HepG2 (cell line): ENCODE results near the gene ENTPD5. TPM values are rescaled to one million over a fixed set of nuclear protein-coding genes. Genes with fewer than 3 reads are reported as not detected.

Source experiments
- KDM5A ChIP-seq: fragments of 200-600 bp; sonication (generic); IDR thresholded peaks from 2 replicates; pipeline ENCODE4 v1.7.0; 2018; ENCODE audit warnings: antibody characterized with exemption, mild to moderate bottlenecking, low read length, borderline replicate concordance
- MTF1 ChIP-seq: sonication (generic); formaldehyde crosslinking; IDR thresholded peaks from 2 replicates; pipeline ENCODE4 v1.5.0; 2020; ENCODE audit warnings: missing genetic modification reagents
- POLR2AphosphoS5 ChIP-seq: IDR thresholded peaks from 2 replicates; pipeline ENCODE4 v1.6.1; 2012; ENCODE audit warnings: low read depth, low read length
- RFX3 ChIP-seq: IDR thresholded peaks from 2 replicates; pipeline ENCODE4 v1.6.1; 2016; ENCODE audit warnings: missing biosample characterization, missing genetic modification reagents
- RFXANK ChIP-seq: IDR thresholded peaks from 2 replicates; pipeline ENCODE4 v1.6.1; 2016
- SMAD9 ChIP-seq: sonication (generic); formaldehyde crosslinking; IDR thresholded peaks from 2 replicates; pipeline ENCODE4 v1.5.1; 2020; ENCODE audit warnings: mild to moderate bottlenecking, missing genetic modification reagents
- SOX5 ChIP-seq: IDR thresholded peaks from 2 replicates; pipeline ENCODE4 v1.6.1; 2016; ENCODE audit warnings: borderline replicate concordance
- SRF ChIP-seq: IDR thresholded peaks from 2 replicates; pipeline ENCODE4 v1.6.1; 2011; ENCODE audit warnings: mild to moderate bottlenecking, low read depth, low read length, moderate library complexity
- YY1 ChIP-seq: IDR thresholded peaks from 2 replicates; pipeline ENCODE4 v1.6.1; 2011; ENCODE audit warnings: low read length, low read depth, moderate library complexity, mild to moderate bottlenecking; ENCODE audit not compliant: insufficient read depth, insufficient replicate concordance
- ZNF230 ChIP-seq: sonication (generic); formaldehyde crosslinking; IDR thresholded peaks from 2 replicates; pipeline ENCODE4 v1.4.0; 2020; ENCODE audit warnings: mild to moderate bottlenecking, missing genetic modification reagents
- ZNF329 ChIP-seq: sonication (generic); formaldehyde crosslinking; IDR thresholded peaks from 2 replicates; pipeline ENCODE4 v1.9.0; 2021; ENCODE audit warnings: low read depth, mild to moderate bottlenecking, missing genetic modification reagents
- ZNF879 ChIP-seq: sonication (generic); formaldehyde crosslinking; IDR thresholded peaks from 2 replicates; pipeline ENCODE4 v1.8.1; 2023; ENCODE audit warnings: missing genetic modification reagents
- polyA plus RNA-seq, 8 experiments: library from polyadenylated mRNA; depleted of rRNA in 3 of 8; stranded (reverse) in 7 of 8; unstranded in 1 of 8; fragments of >200 nt; fragmentation: Illumina TruSeq in 4 of 8; extraction: Trizol in 4 of 8; gene quantifications; 2 replicates each; pipeline versions ENCODE4 v1.2.1 to v1.2.3, GENCODE V29; 2011 to 2016; ENCODE audit warnings: low read depth in 4 of 8, missing spikeins in 1 of 8, mixed read lengths in 1 of 8; ENCODE audit not compliant: insufficient read depth in 1 of 8
- total RNA-seq, 5 experiments: library from RNA; depleted of rRNA; stranded (reverse); fragments of >200 nt; fragmentation: Illumina TruSeq; extraction: Trizol; gene quantifications; 2 replicates each; pipeline ENCODE4 v1.2.3, GENCODE V29; 2016; ENCODE audit warnings: low read depth in 1 of 5
- TF ChIP-seq, protein P1 (sequence below): sonication (generic); IDR thresholded peaks from 2 replicates; pipeline ENCODE4 v1.6.1; 2016; ENCODE audit warnings: low read depth, borderline replicate concordance
- TF ChIP-seq, protein P2 (sequence below): sonication (generic); formaldehyde crosslinking; conservative IDR thresholded peaks from 2 replicates; pipeline ENCODE4 v1.8.1; 2023; ENCODE audit warnings: missing genetic modification reagents
- TF ChIP-seq, protein P3 (sequence below), 2 experiments: sonication (generic) in 1 of 2; formaldehyde crosslinking in 1 of 2; IDR thresholded peaks; 2 replicates each; pipeline versions ENCODE4 v1.6.1 to v1.9.0; 2014 to 2022; ENCODE audit warnings: antibody characterized with exemption in 1 of 2, borderline replicate concordance in 1 of 2, inconsistent platforms in 1 of 2, low read depth in 1 of 2, missing genetic modification reagents in 1 of 2
- TF ChIP-seq, protein P4 (sequence below): sonication (generic); formaldehyde crosslinking; IDR thresholded peaks from 2 replicates; pipeline ENCODE4 v1.4.0; 2020; ENCODE audit warnings: missing genetic modification reagents
- TF ChIP-seq, protein P5 (sequence below): IDR thresholded peaks from 2 replicates; pipeline ENCODE4 v1.6.1; 2016; ENCODE audit warnings: low read depth, control low read depth

ENTPD5 gene
- total and polyA plus RNA-seq, 2 of the 13 experiments (the other 11 are each of a cell fraction or from before 2014, with no cell fraction given): 33.8 to 43.3 TPM

DNA sequence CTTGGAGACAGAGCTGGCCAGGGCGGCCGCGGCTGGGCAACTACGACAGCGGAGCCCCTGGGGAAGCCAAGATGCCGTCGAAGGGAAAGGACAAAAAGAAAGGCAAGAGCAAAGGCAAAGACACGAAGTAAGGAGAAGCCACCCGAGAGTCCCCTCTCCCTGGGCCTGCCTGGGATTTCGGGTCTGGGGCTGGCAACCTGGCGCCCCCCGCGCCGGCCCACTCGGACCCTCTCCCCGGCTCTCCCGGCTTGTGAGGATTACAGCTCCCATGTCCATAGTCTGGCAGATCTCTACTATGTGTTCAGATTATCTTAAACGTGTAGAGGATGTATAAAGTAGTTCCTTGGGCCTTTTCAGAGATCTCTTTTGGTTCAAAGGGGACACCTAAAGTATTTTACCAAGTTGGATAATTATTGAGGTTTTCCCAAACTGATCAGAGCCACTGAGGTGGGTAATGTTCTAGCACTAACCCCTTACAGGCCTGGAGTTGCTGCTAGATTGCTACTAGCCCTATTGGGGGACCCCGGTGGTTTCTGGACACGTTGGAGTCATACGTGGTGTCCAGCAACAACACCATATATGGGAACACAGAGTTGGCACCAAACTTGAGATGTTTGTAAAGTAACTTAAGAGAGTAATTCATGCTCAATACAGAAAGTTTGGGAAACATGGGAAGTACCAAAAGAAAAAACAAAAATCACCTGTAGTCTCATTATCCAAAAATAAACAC, 485 bp upstream of the ENTPD5 start (continued):
- TF ChIP-seq YY1: peak; percentile 41
- TF ChIP-seq SMAD9 (CRISPR knock-in tag): no peak
- TF ChIP-seq, protein P1, sequence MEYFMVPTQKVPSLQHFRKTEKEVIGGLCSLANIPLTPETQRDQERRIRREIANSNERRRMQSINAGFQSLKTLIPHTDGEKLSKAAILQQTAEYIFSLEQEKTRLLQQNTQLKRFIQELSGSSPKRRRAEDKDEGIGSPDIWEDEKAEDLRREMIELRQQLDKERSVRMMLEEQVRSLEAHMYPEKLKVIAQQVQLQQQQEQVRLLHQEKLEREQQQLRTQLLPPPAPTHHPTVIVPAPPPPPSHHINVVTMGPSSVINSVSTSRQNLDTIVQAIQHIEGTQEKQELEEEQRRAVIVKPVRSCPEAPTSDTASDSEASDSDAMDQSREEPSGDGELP: no peak
- no peak for TF ChIP-seq RFXANK
- TF ChIP-seq, protein P2, sequence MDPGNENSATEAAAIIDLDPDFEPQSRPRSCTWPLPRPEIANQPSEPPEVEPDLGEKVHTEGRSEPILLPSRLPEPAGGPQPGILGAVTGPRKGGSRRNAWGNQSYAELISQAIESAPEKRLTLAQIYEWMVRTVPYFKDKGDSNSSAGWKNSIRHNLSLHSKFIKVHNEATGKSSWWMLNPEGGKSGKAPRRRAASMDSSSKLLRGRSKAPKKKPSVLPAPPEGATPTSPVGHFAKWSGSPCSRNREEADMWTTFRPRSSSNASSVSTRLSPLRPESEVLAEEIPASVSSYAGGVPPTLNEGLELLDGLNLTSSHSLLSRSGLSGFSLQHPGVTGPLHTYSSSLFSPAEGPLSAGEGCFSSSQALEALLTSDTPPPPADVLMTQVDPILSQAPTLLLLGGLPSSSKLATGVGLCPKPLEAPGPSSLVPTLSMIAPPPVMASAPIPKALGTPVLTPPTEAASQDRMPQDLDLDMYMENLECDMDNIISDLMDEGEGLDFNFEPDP: 0 out of 2 replicates have a peak, but pooled peaks have one; percentile 33
- TF ChIP-seq RFX3: peak; percentile 90
- TF ChIP-seq, protein P3, sequence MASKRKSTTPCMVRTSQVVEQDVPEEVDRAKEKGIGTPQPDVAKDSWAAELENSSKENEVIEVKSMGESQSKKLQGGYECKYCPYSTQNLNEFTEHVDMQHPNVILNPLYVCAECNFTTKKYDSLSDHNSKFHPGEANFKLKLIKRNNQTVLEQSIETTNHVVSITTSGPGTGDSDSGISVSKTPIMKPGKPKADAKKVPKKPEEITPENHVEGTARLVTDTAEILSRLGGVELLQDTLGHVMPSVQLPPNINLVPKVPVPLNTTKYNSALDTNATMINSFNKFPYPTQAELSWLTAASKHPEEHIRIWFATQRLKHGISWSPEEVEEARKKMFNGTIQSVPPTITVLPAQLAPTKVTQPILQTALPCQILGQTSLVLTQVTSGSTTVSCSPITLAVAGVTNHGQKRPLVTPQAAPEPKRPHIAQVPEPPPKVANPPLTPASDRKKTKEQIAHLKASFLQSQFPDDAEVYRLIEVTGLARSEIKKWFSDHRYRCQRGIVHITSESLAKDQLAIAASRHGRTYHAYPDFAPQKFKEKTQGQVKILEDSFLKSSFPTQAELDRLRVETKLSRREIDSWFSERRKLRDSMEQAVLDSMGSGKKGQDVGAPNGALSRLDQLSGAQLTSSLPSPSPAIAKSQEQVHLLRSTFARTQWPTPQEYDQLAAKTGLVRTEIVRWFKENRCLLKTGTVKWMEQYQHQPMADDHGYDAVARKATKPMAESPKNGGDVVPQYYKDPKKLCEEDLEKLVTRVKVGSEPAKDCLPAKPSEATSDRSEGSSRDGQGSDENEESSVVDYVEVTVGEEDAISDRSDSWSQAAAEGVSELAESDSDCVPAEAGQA (IDR thresholded peaks at IDR 0.05; ENCODE audit: low read depth): peak; percentile 37; the same call in 1 of the 2 replicates
- TF ChIP-seq, protein P3 (CRISPR knock-in tag; IDR thresholded peaks at IDR 0.05; ENCODE audit: borderline replicate concordance): no peak
- 0 out of 2 replicates have a peak, but pooled peaks have one; percentile 10 for TF ChIP-seq ZNF230 (CRISPR knock-in tag)
- TF ChIP-seq, protein P4, sequence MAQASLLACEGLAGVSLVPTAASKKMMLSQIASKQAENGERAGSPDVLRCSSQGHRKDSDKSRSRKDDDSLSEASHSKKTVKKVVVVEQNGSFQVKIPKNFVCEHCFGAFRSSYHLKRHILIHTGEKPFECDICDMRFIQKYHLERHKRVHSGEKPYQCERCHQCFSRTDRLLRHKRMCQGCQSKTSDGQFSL: no peak
- no peak for TF ChIP-seq ZNF329 (CRISPR knock-in tag)
- no peak for TF ChIP-seq MTF1 (CRISPR knock-in tag)
- TF ChIP-seq ZNF879 (CRISPR knock-in tag): 0 out of 2 replicates have a peak, but pooled peaks have one; percentile 29
- TF ChIP-seq, protein P5, sequence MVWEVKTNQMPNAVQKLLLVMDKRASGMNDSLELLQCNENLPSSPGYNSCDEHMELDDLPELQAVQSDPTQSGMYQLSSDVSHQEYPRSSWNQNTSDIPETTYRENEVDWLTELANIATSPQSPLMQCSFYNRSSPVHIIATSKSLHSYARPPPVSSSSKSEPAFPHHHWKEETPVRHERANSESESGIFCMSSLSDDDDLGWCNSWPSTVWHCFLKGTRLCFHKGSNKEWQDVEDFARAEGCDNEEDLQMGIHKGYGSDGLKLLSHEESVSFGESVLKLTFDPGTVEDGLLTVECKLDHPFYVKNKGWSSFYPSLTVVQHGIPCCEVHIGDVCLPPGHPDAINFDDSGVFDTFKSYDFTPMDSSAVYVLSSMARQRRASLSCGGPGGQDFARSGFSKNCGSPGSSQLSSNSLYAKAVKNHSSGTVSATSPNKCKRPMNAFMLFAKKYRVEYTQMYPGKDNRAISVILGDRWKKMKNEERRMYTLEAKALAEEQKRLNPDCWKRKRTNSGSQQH (CRISPR knock-in tag): 0 out of 2 replicates have a peak, but pooled peaks have one; percentile 8
- TF ChIP-seq SOX5 (CRISPR knock-in tag): no peak
- peak; percentile 94 for TF ChIP-seq SRF
- TF ChIP-seq POLR2AphosphoS5: 0 out of 2 replicates have a peak, but pooled peaks have one; percentile 7
- TF ChIP-seq KDM5A: peak; percentile 14; the same call in 1 of the 2 replicates
